ENCODE measurements around the gene ANXA1. TPM values are rescaled to one million over a fixed set of nuclear protein-coding genes. Genes with fewer than 3 reads are reported as not detected.
"Not testable (repeated sequence)": the region's sequence is repeated elsewhere in the genome, so short reads cannot be mapped to it uniquely, and the experiment has no call there.

Gene ANXA1
- 340 TPM for total RNA-seq
- long read RNA-seq, transcript ANXA1-201 (13 exons, 1,509 nt): major isoform, 440 of 509 reads
- long read RNA-seq, partial matches to known transcripts: 18 of 509 reads
- long read RNA-seq, other reads (novel, unspliced or antisense): 46 of 509 reads

DNA sequence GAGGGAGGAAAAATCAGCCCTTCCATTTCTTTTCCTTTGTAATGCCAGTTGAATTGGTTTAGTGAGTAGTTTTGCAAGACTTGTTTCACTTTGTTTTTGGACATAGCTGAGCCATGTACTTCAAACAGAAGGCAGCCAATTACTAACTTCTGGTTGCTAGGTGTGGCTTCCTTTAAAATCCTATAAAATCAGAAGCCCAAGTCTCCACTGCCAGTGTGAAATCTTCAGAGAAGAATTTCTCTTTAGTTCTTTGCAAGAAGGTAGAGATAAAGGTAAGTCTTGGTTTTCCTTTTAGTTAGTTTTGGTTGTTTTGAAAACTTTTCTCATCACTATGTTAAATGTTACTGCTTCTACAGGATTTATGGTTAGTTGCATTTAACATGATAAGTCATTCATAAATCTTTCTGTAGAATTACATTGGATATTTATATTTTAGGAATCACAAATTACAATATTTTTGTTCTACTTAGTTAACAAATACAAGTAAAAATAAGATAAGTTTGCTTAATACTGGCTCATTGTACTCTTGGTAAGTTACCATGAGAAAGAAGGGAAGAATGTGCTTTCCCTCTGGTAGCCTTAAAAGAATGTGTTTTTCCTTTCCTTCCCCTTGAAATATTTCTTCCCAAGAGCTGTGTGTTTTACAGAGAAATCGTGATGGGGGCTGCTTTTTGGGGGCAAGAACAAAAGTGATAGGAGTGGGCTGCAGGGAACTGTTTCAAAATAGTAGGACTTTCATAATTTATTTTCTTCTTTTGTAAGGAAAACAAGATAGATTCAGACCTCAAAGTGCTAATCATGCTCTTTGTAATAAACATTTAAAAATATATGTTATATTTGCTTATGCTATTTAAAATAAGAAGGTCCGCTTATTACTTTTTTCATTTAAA is at the start of gene ANXA1:
Gene ANXA1 (plus strand): TSS at position 213 of the 890 bp plus-strand sequence. CDS start 6,671 bp downstream, outside the sequence.
- Histone ChIP-seq H3K27ac (peak within 1 kb of the TSS; percentile 89), H3K9me3 (no peaks in the 10 kb centered on the region), H3K36me3 (peaks cover 3% of the 10 kb centered on the region), H3K4me3 (peak within 1 kb of the TSS; percentile 53), H3K4me1 (peaks cover 73% of the 10 kb centered on the region), H3K27me3 (ENCODE audit: low read depth) (no peaks in the 10 kb centered on the region)
- DNase-seq (no peak), ATAC-seq (peak; percentile 88 to 89)
- no peak for TF ChIP-seq CTCF (IDR thresholded peaks at IDR 0.05)
- intact Hi-C loops (cut with DNase I): no loop called here

DNA sequence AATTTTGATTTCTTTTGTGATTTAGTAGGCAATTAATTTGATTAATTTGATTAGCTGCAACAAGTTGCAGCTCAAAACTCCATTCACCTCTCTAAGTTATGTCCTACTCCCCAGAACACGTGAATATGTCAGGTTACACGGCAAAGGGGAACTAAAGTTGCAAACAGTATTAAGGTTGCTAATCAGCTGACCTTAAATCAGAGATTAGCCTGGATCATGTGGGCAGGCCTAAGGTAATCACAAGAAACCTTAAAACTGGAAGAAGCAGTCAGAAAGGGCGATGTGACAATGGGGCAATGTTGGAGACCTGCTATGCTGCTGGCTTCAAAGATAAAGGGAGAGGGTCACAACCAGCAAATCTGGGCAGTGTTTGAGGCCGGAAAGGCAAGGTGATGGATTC is 47.3 kb upstream of the ANXA1 start:
- intact Hi-C loops (cut with DNase I): no loop called here
- Histone ChIP-seq H3K36me3 (no peaks in the 10 kb centered on the region), H3K4me1 (no peaks in the 10 kb centered on the region), H3K9me3 (no peaks in the 10 kb centered on the region), H3K27ac (no peak overlapping the region), H3K27me3 (ENCODE audit: low read depth) (no peaks in the 10 kb centered on the region), H3K4me3 (no peak overlapping the region)
- TF ChIP-seq CTCF (IDR thresholded peaks at IDR 0.05): no peak
- DNase-seq: no peak
- ATAC-seq: no peak

DNA sequence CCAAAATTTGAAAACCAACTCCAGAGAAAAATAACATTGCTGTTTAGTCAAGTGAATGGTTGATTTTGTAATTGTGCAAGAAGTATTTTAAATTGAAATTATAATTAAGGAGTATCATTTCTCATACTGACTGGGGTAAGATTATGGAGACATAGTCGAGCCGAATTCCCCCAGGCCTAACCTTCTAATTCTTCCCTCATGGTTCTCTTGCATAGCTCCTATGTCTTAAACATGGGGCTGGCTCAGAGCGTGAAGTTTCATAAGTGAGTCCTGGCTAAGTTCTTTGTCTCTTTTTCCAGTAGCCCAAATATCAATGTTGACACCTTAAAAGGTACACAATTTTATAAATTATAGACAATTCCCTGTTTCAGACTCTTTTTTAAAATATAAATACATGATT is 46.7 kb upstream of the ANXA1 start:
- DNase-seq (no peak), ATAC-seq (no peak)
- Histone ChIP-seq H3K4me3 (no peak overlapping the region), H3K27ac (no peak overlapping the region), H3K4me1 (no peaks in the 10 kb centered on the region), H3K9me3 (no peaks in the 10 kb centered on the region), H3K27me3 (ENCODE audit: low read depth) (no peaks in the 10 kb centered on the region), H3K36me3 (no peaks in the 10 kb centered on the region)
- intact Hi-C loops (cut with DNase I): loop anchor here (5.0 kb wide), 1 partner anchor 82 kb away; no protein-coding TSS in a partner anchor
- no peak for TF ChIP-seq CTCF (IDR thresholded peaks at IDR 0.05)

DNA sequence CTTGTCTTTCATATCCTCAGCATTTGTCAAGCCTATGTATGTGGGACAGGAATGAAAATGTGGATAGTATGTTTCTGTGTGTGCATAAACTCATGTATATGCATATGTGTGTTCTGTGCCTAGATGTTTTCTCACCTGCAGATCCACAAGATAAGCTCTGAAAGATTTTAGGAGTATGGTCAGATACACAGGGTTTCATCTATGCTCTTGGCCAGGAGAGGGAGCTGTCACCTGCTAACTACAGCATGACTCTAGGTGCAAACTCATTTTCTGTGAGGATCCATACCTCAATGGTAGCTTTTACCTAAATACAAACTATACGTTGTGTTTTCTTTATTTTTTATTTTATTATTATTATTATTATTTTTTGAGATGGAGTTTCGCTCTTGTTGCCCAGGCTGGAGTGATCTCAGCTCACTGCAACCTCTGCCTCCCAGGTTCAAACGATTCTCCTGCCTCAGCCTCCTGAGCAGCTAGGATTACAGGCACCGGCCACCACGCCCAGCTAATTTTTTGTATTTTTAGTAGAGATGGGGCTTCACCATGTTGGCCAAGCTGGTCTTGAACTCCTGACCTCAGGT is 44.1 kb upstream of the ANXA1 start:
- not testable (repeated sequence) for H3K4me1 ChIP-seq; H3K27me3 ChIP-seq (ENCODE audit: low read depth); H3K36me3 ChIP-seq; H3K4me3 ChIP-seq; H3K9me3 ChIP-seq; H3K27ac ChIP-seq
- intact Hi-C loops (cut with DNase I): loop anchor here (5.0 kb wide), 1 partner anchor 80 kb away; no protein-coding TSS in a partner anchor
- peak; percentile 50 for DNase-seq
- TF ChIP-seq CTCF (IDR thresholded peaks at IDR 0.05): peak; percentile 78
- ATAC-seq: peak; percentile 83 to 94

DNA sequence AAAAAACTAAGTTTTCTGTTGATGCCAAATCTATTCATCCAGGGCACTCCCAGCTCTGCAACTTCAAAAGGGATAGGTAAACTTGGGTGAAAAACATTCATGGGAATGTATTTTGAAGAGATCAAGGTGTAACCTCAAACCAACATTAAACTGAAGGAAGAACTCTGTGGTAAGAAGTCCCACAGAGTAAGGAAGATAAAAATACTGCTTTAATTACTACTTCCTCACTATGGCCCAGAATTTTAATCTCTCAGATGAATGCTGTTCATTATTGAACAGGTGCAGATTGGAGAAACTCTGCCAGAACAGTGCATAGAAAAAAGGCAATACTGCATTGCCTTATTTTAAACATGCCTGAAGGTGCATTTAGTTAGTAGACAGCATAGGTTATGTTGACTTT is 37.6 kb upstream of the ANXA1 start:
- no peaks in the 10 kb centered on the region for H3K27me3 ChIP-seq (ENCODE audit: low read depth)
- intact Hi-C loops (cut with DNase I): no loop called here
- H3K4me3 ChIP-seq: no peak overlapping the region
- no peak overlapping the region for H3K27ac ChIP-seq
- no peaks in the 10 kb centered on the region for H3K9me3 ChIP-seq
- ATAC-seq: no peak
- no peak for DNase-seq
- H3K36me3 ChIP-seq: no peaks in the 10 kb centered on the region
- no peak for TF ChIP-seq CTCF (IDR thresholded peaks at IDR 0.05)
- no peaks in the 10 kb centered on the region for H3K4me1 ChIP-seq
